H1 (cell line): ENCODE measurements around the gene GTF3C5. TPM values are rescaled to one million over a fixed set of nuclear protein-coding genes. Genes with fewer than 3 reads are reported as not detected.
"Not testable (repeated sequence)": the region's sequence is repeated elsewhere in the genome, so short reads cannot be mapped to it uniquely, and the experiment has no call there.

Source experiments
- CTCF ChIA-PET: fragments of 300-600 bp; sonication (Branson Sonifier 250); formaldehyde crosslinking; loops from one replicate; lab custom pipeline; 2021; ENCODE audit not compliant: partially characterized antibody; lab: Charles Lee
- POLR2A ChIA-PET: fragments of 300-600 bp; sonication (Branson Sonifier 250); formaldehyde crosslinking; loops from one replicate; lab custom pipeline; 2021; ENCODE audit warnings: inconsistent platforms; ENCODE audit not compliant: partially characterized antibody; lab: Charles Lee
- DNase-seq, 2 experiments: peaks; one replicate each; pipeline versions ENCODE4 v3.0.0 to v3.0.0-alpha.2; 2010 to 2022; ENCODE audit warnings: low spot score in 2 of 2, low read depth in 1 of 2, mixed read lengths in 1 of 2
- FAIRE-seq: peaks from 2 replicates; lab custom pipeline; 2011; peaks lifted over from hg19 to GRCh38; lab: Jason Lieb, UNC
- H2AFZ ChIP-seq: 2 replicates; pipeline ENCODE4 v1.8.1; 2012; ENCODE audit warnings: low read length, inconsistent platforms
- H2AK5ac ChIP-seq: 2 replicates; pipeline ENCODE4 v1.6.1; 2013; ENCODE audit warnings: low read depth, low read length
- H2BK120ac ChIP-seq: replicated peaks from 2 replicates; pipeline ENCODE3; 2013; ENCODE audit warnings: low read depth, low read length, inconsistent platforms
- H2BK12ac ChIP-seq: 2 replicates; pipeline ENCODE4 v1.6.1; 2013; ENCODE audit warnings: low read depth, low read length
- H2BK15ac ChIP-seq: 2 replicates; pipeline ENCODE4 v1.6.1; 2013; ENCODE audit warnings: low read length
- H2BK20ac ChIP-seq: 2 replicates; pipeline ENCODE4 v1.6.1; 2013; ENCODE audit warnings: low read length
- H2BK5ac ChIP-seq: 2 replicates; pipeline ENCODE4 v1.6.1; 2013; ENCODE audit warnings: low read depth, low read length
- H3K14ac ChIP-seq: 2 replicates; pipeline ENCODE4 v1.6.1; 2013; ENCODE audit warnings: inconsistent platforms; ENCODE audit not compliant: insufficient read length
- H3K18ac ChIP-seq: 2 replicates; pipeline ENCODE4 v1.6.1; 2013; ENCODE audit warnings: low read length; ENCODE audit errors: extremely low read depth
- H3K23ac ChIP-seq: 2 replicates; pipeline ENCODE4 v1.6.1; 2013; ENCODE audit warnings: inconsistent platforms; ENCODE audit not compliant: insufficient read length
- H3K23me2 ChIP-seq: 2 replicates; pipeline ENCODE4 v1.6.1; 2013; ENCODE audit warnings: low read depth, low read length
- H3K27ac ChIP-seq: 2 replicates; pipeline ENCODE4 v1.6.1; 2011; ENCODE audit warnings: low read depth, low read length, inconsistent platforms
- H3K27me3 ChIP-seq, 4 experiments: replicated peaks in 1 of 4; 1 replicate in 1 of 4; 2 replicates in 3 of 4; pipeline versions ENCODE4 v1.6.1 to v1.8.1; 2011 to 2013; ENCODE audit warnings: low read length in 3 of 4, mild to moderate bottlenecking in 3 of 4, inconsistent platforms in 2 of 4, mixed read lengths in 2 of 4, moderate library complexity in 1 of 4; ENCODE audit not compliant: control insufficient read depth in 3 of 4, insufficient read depth in 3 of 4; ENCODE audit errors: extremely low read depth in 1 of 4
- H3K36me3 ChIP-seq, 4 experiments: 2 replicates each; pipeline versions ENCODE4 v1.6.1 to v1.8.1; 2011 to 2013; ENCODE audit warnings: mild to moderate bottlenecking in 4 of 4, low read length in 3 of 4, moderate library complexity in 2 of 4, control low read depth in 1 of 4, inconsistent platforms in 1 of 4; ENCODE audit not compliant: insufficient read depth in 4 of 4, control insufficient read depth in 2 of 4
- H3K4ac ChIP-seq: replicated peaks from 2 replicates; pipeline ENCODE3; 2013; ENCODE audit warnings: low read length, low read depth, mixed read lengths, inconsistent platforms; ENCODE audit not compliant: insufficient read length
- H3K4me1 ChIP-seq, 4 experiments: replicated peaks in 1 of 4; 1 replicate in 1 of 4; 2 replicates in 3 of 4; pipeline versions ENCODE4 v1.6.1 to v1.8.1; 2011 to 2013; ENCODE audit warnings: low read length in 3 of 4, inconsistent platforms in 2 of 4, mixed read lengths in 1 of 4; ENCODE audit not compliant: insufficient read depth in 4 of 4, control insufficient read depth in 3 of 4
- H3K4me2 ChIP-seq, 2 experiments: 2 replicates each; pipeline versions ENCODE4 v1.6.1 to v1.8.1; 2011 to 2013; ENCODE audit warnings: low read depth in 2 of 2, low read length in 2 of 2, control low read depth in 1 of 2, inconsistent platforms in 1 of 2, mild to moderate bottlenecking in 1 of 2; ENCODE audit not compliant: insufficient read depth in 1 of 2
- H3K4me3 ChIP-seq, 4 experiments: fragments of 200-600, 300-600 bp in 1 of 4; sonication (generic), shearing (Covaris generic), sonication (Bioruptor Twin) in 1 of 4; 2 replicates each; pipeline versions ENCODE4 v1.5.1 to v1.8.1; 2011 to 2016; ENCODE audit warnings: low read length in 4 of 4, low read depth in 3 of 4, control low read depth in 2 of 4, inconsistent platforms in 2 of 4, mild to moderate bottlenecking in 2 of 4, mixed read lengths in 1 of 4, moderate library complexity in 1 of 4; ENCODE audit not compliant: insufficient read depth in 2 of 4; ENCODE audit errors: extremely low read depth in 1 of 4
- H3K56ac ChIP-seq: replicated peaks from 2 replicates; pipeline ENCODE3; 2013; ENCODE audit warnings: low read depth, mild to moderate bottlenecking, mixed read lengths, low read length, inconsistent platforms; ENCODE audit not compliant: insufficient read length
- H3K79me1 ChIP-seq: 2 replicates; pipeline ENCODE4 v1.6.1; 2013; ENCODE audit warnings: low read depth, low read length, control low read depth
- H3K79me2 ChIP-seq, 2 experiments: 2 replicates each; pipeline versions ENCODE4 v1.6.1 to v1.8.1; 2012 to 2013; ENCODE audit warnings: low read length in 2 of 2, mild to moderate bottlenecking in 2 of 2, inconsistent platforms in 1 of 2; ENCODE audit not compliant: insufficient read depth in 2 of 2, control insufficient read depth in 1 of 2
- H3K9ac ChIP-seq, 4 experiments: replicated peaks in 1 of 4; 1 replicate in 1 of 4; 2 replicates in 3 of 4; pipeline versions ENCODE4 v1.6.1 to v1.8.1; 2011 to 2013; ENCODE audit warnings: low read depth in 3 of 4, low read length in 3 of 4, control low read depth in 2 of 4, mild to moderate bottlenecking in 2 of 4, moderate library complexity in 2 of 4, inconsistent platforms in 1 of 4; ENCODE audit errors: extremely low read depth in 1 of 4
- H3K9me3 ChIP-seq, 2 experiments: 2 replicates each; pipeline versions ENCODE4 v1.6.1 to v1.8.1; 2012 to 2013; ENCODE audit warnings: mild to moderate bottlenecking in 2 of 2, moderate library complexity in 2 of 2, control low read depth in 1 of 2, inconsistent platforms in 1 of 2, low read depth in 1 of 2, low read length in 1 of 2, mixed read lengths in 1 of 2; ENCODE audit not compliant: insufficient read depth in 2 of 2
- H4K20me1 ChIP-seq, 2 experiments: replicated peaks in 1 of 2; 2 replicates each; pipeline versions ENCODE3 to v1.8.1; 2011 to 2013; ENCODE audit warnings: inconsistent platforms in 2 of 2, low read length in 2 of 2, mild to moderate bottlenecking in 1 of 2; ENCODE audit not compliant: insufficient read depth in 2 of 2, control insufficient read depth in 1 of 2
- H4K5ac ChIP-seq: 2 replicates; pipeline ENCODE4 v1.6.1; 2013; ENCODE audit warnings: low read length, low read depth, mixed read lengths, inconsistent platforms; ENCODE audit not compliant: insufficient read length
- H4K8ac ChIP-seq: 2 replicates; pipeline ENCODE4 v1.8.0; 2013; ENCODE audit warnings: mild to moderate bottlenecking, moderate library complexity, low read length, inconsistent platforms; ENCODE audit not compliant: insufficient read depth; ENCODE audit errors: extremely low read depth
- H4K91ac ChIP-seq: replicated peaks from 2 replicates; pipeline ENCODE3; 2013; ENCODE audit warnings: low read length, mixed read lengths, inconsistent platforms; ENCODE audit not compliant: insufficient read length
- BRCA1 ChIP-seq: IDR thresholded peaks from 2 replicates; pipeline ENCODE4 v1.6.1; 2012; ENCODE audit warnings: low read depth, low read length, improper control_type of control experiment
- WGBS, 2 experiments: shearing (Covaris generic) in 1 of 2; methylation state at CpG; one replicate each; pipeline versions ENCODE4 v1.1.6 to v1.1.7; 2013 to 2015; ENCODE audit warnings: low lambda C conversion rate in 2 of 2, mixed read lengths in 2 of 2, inconsistent platforms in 1 of 2, low coverage in 1 of 2, missing lambda C conversion rate in 1 of 2; ENCODE audit not compliant: insufficient replicate concordance in 2 of 2, insufficient coverage in 1 of 2, insufficient read length in 1 of 2; ENCODE audit errors: extremely low coverage in 1 of 2, missing lambda C conversion rate in 1 of 2; 5-methylcytosine and 5-hydroxymethylcytosine counted together
- polyA plus RNA-seq, 7 experiments: library from polyadenylated mRNA; depleted of rRNA in 3 of 7; stranded (reverse) in 5 of 7; unstranded in 2 of 7; fragments of >200 nt in 5 of 7; fragments of 200-250 nt in 2 of 7; gene quantifications; 1 replicate in 5 of 7; 2 replicates in 1 of 7; 4 replicates in 1 of 7; pipeline versions ENCODE4 v1.2.1 to v1.2.3, GENCODE V29; 2011 to 2013; ENCODE audit warnings: missing spikeins in 2 of 7, mixed read lengths in 2 of 7
- total RNA-seq: library from RNA; stranded (reverse); fragmentation: NEBNext Ultra II Directional; extraction: Animal tissue kit (Norgen Biotek cat#: 25700); gene quantifications from 2 replicates; pipeline ENCODE4 v1.2.1, GENCODE V29; 2021

GTF3C5 gene
- total and polyA plus RNA-seq, 2 of the 8 experiments (the other 6 are each of a cell fraction or from before 2014, with no cell fraction given) = 78.7 to 87.1 TPM

DNA sequence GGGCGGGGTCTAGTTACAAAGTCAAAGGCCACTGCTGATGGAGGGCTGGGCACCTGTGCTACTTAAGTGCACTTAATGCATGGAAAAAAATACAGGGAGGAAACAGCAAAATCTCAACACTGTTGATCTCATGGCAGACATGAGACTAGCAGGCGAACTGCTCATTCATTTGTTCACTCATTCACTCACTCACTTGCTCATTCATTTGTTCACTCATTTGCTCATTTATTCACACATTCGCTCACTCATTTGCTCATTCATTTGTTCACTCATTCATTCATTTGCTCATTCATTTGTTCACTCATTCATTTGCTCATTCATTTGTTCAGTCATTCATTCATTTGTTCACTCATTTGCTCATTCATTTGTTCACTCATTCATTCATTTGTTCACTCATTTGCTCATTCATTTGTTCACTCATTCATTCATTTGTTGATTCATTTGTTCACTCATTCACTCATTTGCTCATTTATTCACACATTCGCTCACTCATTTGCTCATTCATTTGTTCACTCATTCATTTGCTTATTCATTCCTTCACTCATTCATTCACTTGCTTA is 40.7 kb upstream of the GTF3C5 start:
- H2AFZ ChIP-seq, H3K9ac ChIP-seq, H3K79me1 ChIP-seq, H2BK15ac ChIP-seq, H3K36me3 ChIP-seq, H3K23me2 ChIP-seq, H4K5ac ChIP-seq, H2BK20ac ChIP-seq, H2AK5ac ChIP-seq, DNase-seq, H3K4me3 ChIP-seq, H3K27me3 ChIP-seq, H3K27ac ChIP-seq, H4K20me1 ChIP-seq, POLR2A ChIA-PET, H4K91ac ChIP-seq, FAIRE-seq, H3K4me2 ChIP-seq, H3K9me3 ChIP-seq, H2BK5ac ChIP-seq, H2BK12ac ChIP-seq, H2BK120ac ChIP-seq, H3K4ac ChIP-seq, H3K79me2 ChIP-seq, H3K56ac ChIP-seq, H3K14ac ChIP-seq, H3K18ac ChIP-seq, H3K23ac ChIP-seq, H4K8ac ChIP-seq: not testable (repeated sequence)
- H3K4me1 ChIP-seq = peaks cover 0 to 12% (median 5%) of the 10 kb centered on the region in 4 experiments; a peak in 5 of 7 replicates
- CTCF ChIA-PET = interaction anchor here (1.4 to 1.7 kb wide), 2 partner anchors 11 to 19 kb away, joined by 4 to 5 read pairs; no protein-coding TSS in a partner anchor
- TF ChIP-seq BRCA1 = peak; percentile 61; the same call in 1 of the 2 replicates
- 78% methylated on average over 4 of the region's 4 CpGs; no CpG with 5 or more reads in 1 of the 2 experiments for WGBS, 2 experiments
